ENCODE data around the gene TTC7B. TPM values are rescaled to one million over a fixed set of nuclear protein-coding genes. Genes with fewer than 3 reads are reported as not detected.

The TTC7B gene
- total and polyA plus RNA-seq, 9 of the 15 experiments (the other 6 are each of a cell fraction or from before 2014, with no cell fraction given), result 2.2 to 77.2 (median 36.7) TPM

DNA sequence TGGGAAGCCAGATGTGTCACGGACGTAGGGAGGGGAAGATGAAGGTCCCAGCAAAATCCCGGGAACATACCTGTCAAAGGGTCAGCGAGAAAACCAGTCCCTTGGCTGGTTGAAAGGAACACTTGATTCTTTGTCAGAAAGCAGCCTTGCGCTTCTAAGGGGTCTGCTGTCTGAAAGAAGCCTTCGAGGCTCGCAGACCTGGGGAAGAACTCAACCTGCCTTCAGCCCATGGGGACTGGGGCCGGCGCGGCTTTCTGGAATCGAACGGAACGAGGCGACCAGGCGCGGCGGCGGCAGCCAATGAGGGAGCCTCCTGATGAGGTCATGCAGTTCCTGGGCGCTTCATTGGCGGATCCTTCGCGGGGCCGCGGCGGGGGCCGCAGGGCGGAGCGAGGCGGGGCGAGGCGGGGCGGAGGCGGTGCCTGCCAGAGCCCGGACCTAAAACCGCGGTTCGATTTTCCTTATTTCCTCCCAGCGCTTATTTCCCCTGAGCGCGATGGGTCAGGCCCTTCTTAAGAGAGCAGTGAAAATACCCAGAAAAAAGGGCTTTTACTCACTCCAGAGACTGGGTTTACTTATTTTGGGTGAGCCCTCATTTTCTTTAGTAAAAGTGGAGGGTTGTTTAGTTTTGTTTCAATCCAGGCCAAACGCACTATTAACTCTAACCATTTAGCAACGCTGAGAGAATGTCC is 11.8 kb upstream of the TTC7B start (continued):
- TF ChIP-seq FOXP1 (CRISPR knock-in tag; IDR thresholded peaks at IDR 0.05) (peak; percentile 84), HMGN3 (IDR thresholded peaks at IDR 0.05; ENCODE audit: borderline replicate concordance, extremely low read depth, insufficient read length, low read depth, low read length) (no peak), ATF4 (CRISPR knock-in tag; IDR thresholded peaks at IDR 0.05) (no peak), ZNF518B (CRISPR knock-in tag; IDR thresholded peaks at IDR 0.05) (no peak), SREBF2 (CRISPR knock-in tag; IDR thresholded peaks at IDR 0.05) (no peak), ZNF740 (CRISPR knock-in tag; IDR thresholded peaks at IDR 0.05) (no peak), ZNF740 (tag; IDR thresholded peaks at IDR 0.05) (no peak), ZNF592 (IDR thresholded peaks at IDR 0.05) (peak; percentile 62; the same call in 1 of the 2 replicates), DIDO1 (tag; IDR thresholded peaks at IDR 0.05; ENCODE audit: low read depth) (no peak), SP1 (CRISPR knock-in tag; IDR thresholded peaks at IDR 0.05) (peak; percentile 34; the same call in 1 of the 2 replicates), ZFPM2 (CRISPR knock-in tag; IDR thresholded peaks at IDR 0.05) (no peak), RNF2 (IDR thresholded peaks at IDR 0.05) (0 out of 2 replicates have a peak, but pooled peaks have one; percentile 59), BCL6 (CRISPR knock-in tag; IDR thresholded peaks at IDR 0.05) (no peak), CBFA2T3 (IDR thresholded peaks at IDR 0.05) (no peak), C11orf30 (IDR thresholded peaks at IDR 0.05; ENCODE audit: low read depth) (no peak), GATAD2B (IDR thresholded peaks at IDR 0.05; ENCODE audit: borderline replicate concordance) (no peak)
- TF ChIP-seq, protein P1, sequence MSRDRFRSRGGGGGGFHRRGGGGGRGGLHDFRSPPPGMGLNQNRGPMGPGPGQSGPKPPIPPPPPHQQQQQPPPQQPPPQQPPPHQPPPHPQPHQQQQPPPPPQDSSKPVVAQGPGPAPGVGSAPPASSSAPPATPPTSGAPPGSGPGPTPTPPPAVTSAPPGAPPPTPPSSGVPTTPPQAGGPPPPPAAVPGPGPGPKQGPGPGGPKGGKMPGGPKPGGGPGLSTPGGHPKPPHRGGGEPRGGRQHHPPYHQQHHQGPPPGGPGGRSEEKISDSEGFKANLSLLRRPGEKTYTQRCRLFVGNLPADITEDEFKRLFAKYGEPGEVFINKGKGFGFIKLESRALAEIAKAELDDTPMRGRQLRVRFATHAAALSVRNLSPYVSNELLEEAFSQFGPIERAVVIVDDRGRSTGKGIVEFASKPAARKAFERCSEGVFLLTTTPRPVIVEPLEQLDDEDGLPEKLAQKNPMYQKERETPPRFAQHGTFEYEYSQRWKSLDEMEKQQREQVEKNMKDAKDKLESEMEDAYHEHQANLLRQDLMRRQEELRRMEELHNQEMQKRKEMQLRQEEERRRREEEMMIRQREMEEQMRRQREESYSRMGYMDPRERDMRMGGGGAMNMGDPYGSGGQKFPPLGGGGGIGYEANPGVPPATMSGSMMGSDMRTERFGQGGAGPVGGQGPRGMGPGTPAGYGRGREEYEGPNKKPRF (IDR thresholded peaks at IDR 0.05; ENCODE audit: low read depth, low read length), result no peak

Measured in K562 (cell line).